A549 (cell line): Measurements from ENCODE around the gene DCAF6. TPM values are rescaled to one million over a fixed set of nuclear protein-coding genes. Genes with fewer than 3 reads are reported as not detected.

Experiments
- ATAC-seq, 2 experiments: fragments of 200-7000 bp in 1 of 2; fragments of >200 bp in 1 of 2; cut with Nextera tagmentation in 1 of 2; cut with Tn5 transposase in 1 of 2; 3 replicates each; pipeline versions ENCODE4 v1.8.0 to v1.9.1; 2018 to 2020; ENCODE audit warnings: mild to moderate bottlenecking in 1 of 2, moderate library complexity in 1 of 2
- CTCF ChIA-PET: fragments of 300-600 bp; sonication (Branson Sonifier 250); formaldehyde crosslinking; extraction: SDS; loops from one replicate; lab custom pipeline; 2021; ENCODE audit warnings: antibody characterized with exemption, inconsistent platforms; lab: Yijun Ruan, JAX
- POLR2A ChIA-PET: fragments of 350-600 bp; formaldehyde crosslinking; extraction: SDS; loops from one replicate; lab custom pipeline; 2021; ENCODE audit warnings: antibody characterized with exemption, inconsistent platforms; lab: Yijun Ruan, JAX
- DNase-seq, 2 experiments: peaks; one replicate each; pipeline versions ENCODE4 v3.0.0 to v3.0.0-alpha.2; 2011 to 2016; ENCODE audit warnings: low read depth in 1 of 2, low spot score in 1 of 2
- FAIRE-seq: peaks from 2 replicates; lab custom pipeline; 2011; peaks lifted over from hg19 to GRCh38; lab: Jason Lieb, UNC
- H3K27ac ChIP-seq, 2 experiments: fragments of >200 bp; sonication (Bioruptor Twin); formaldehyde crosslinking; 3 replicates each; pipeline ENCODE4 v1.5.1; 2016 to 2017
- H3K4me1 ChIP-seq: fragments of >200 bp; sonication (Bioruptor Twin); formaldehyde crosslinking; 3 replicates; pipeline ENCODE4 v1.6.1; 2016
- H3K4me2 ChIP-seq: fragments of >200 bp; sonication (Bioruptor Twin); formaldehyde crosslinking; 3 replicates; pipeline ENCODE4 v1.6.1; 2016
- H3K4me3 ChIP-seq: fragments of >200 bp; sonication (Bioruptor Twin); formaldehyde crosslinking; 3 replicates; pipeline ENCODE4 v1.5.1; 2016
- H3K9me3 ChIP-seq: fragments of >200 bp; sonication (Bioruptor Twin); formaldehyde crosslinking; 3 replicates; pipeline ENCODE4 v1.6.1; 2016
- BCL3 ChIP-seq: fragments of >200 bp; sonication (Bioruptor Twin); formaldehyde crosslinking; IDR thresholded peaks from 3 replicates; pipeline ENCODE4 v1.6.1; 2016
- CBX2 ChIP-seq: fragments of 200-600 bp; sonication (generic); IDR thresholded peaks from 2 replicates; pipeline ENCODE4 v1.6.1; 2016; ENCODE audit warnings: low read depth, mild to moderate bottlenecking, borderline replicate concordance
- CBX8 ChIP-seq: fragments of 200-600 bp; sonication (generic); IDR thresholded peaks from 2 replicates; pipeline ENCODE4 v1.6.1; 2016
- CEBPB ChIP-seq, 2 experiments: fragments of >200 bp in 1 of 2; sonication (Bioruptor Twin) in 1 of 2; formaldehyde crosslinking in 1 of 2; IDR thresholded peaks; 2 replicates each; pipeline ENCODE4 v1.6.1; 2012 to 2016
- CHD4 ChIP-seq: fragments of 200-600 bp; sonication (generic); IDR thresholded peaks from 2 replicates; pipeline ENCODE4 v1.6.1; 2016; ENCODE audit warnings: antibody characterized with exemption, mild to moderate bottlenecking, borderline replicate concordance
- E2F6 ChIP-seq: IDR thresholded peaks from 2 replicates; pipeline ENCODE4 v1.6.1; 2012; ENCODE audit warnings: low read depth, borderline replicate concordance
- EHF ChIP-seq: fragments of 250-450 bp; sonication (Bioruptor Pico); IDR thresholded peaks from 2 replicates; pipeline ENCODE4 v1.5.0; 2020; ENCODE audit warnings: mild to moderate bottlenecking
- EHMT2 ChIP-seq: fragments of 200-600 bp; sonication (generic); IDR thresholded peaks from 2 replicates; pipeline ENCODE4 v1.6.1; 2016; ENCODE audit warnings: antibody characterized with exemption, low read depth, mild to moderate bottlenecking, moderate library complexity
- EP300 ChIP-seq, 2 experiments: fragments of >200 bp; sonication (Bioruptor Twin); formaldehyde crosslinking; IDR thresholded peaks; 2 replicates in 1 of 2; 3 replicates in 1 of 2; pipeline ENCODE4 v1.6.1; 2016 to 2017
- FOSB ChIP-seq: fragments of 250-450 bp; sonication (Bioruptor Pico); IDR thresholded peaks from 2 replicates; pipeline ENCODE4 v1.5.0; 2020; ENCODE audit warnings: mild to moderate bottlenecking, moderate library complexity
- FOSL2 ChIP-seq, 2 experiments: fragments of 450-650 bp in 1 of 2; fragments of >200 bp in 1 of 2; sonication (Bioruptor Twin) in 1 of 2; formaldehyde crosslinking; IDR thresholded peaks; 2 replicates each; pipeline versions ENCODE4 v1.5.0 to v1.6.1; 2016 to 2020; ENCODE audit warnings: mild to moderate bottlenecking in 1 of 2, moderate library complexity in 1 of 2
- KDM1A ChIP-seq: fragments of 200-600 bp; sonication (generic); IDR thresholded peaks from 2 replicates; pipeline ENCODE4 v1.6.1; 2016; ENCODE audit warnings: low read depth, mild to moderate bottlenecking
- MAFK ChIP-seq: fragments of 450-650 bp; IDR thresholded peaks from 2 replicates; pipeline ENCODE4 v1.6.1; 2014; ENCODE audit not compliant: partially characterized antibody
- MAZ ChIP-seq: fragments of 150-350 bp; IDR thresholded peaks from 2 replicates; pipeline ENCODE4 v1.6.1; 2014; ENCODE audit warnings: antibody characterized with exemption, low read depth, low read length, borderline replicate concordance
- NPAS2 ChIP-seq: fragments of 250-450 bp; sonication (Bioruptor Pico); IDR thresholded peaks from 2 replicates; pipeline ENCODE4 v1.8.0; 2022; ENCODE audit warnings: mild to moderate bottlenecking, moderate library complexity, borderline replicate concordance
- NR3C1 ChIP-seq: fragments of >200 bp; sonication (Bioruptor Twin); formaldehyde crosslinking; IDR thresholded peaks from 3 replicates; pipeline ENCODE4 v1.6.1; 2017
- RAD21 ChIP-seq, 2 experiments: fragments of >200 bp in 1 of 2; sonication (Bioruptor Twin) in 1 of 2; formaldehyde crosslinking in 1 of 2; IDR thresholded peaks in 1 of 2; conservative IDR thresholded peaks in 1 of 2; 2 replicates in 1 of 2; 3 replicates in 1 of 2; pipeline ENCODE4 v1.6.1; 2012 to 2018; ENCODE audit warnings: inconsistent platforms in 1 of 2
- RFX5 ChIP-seq: fragments of 450-650 bp; IDR thresholded peaks from 2 replicates; pipeline ENCODE4 v1.7.1; 2014; ENCODE audit warnings: antibody characterized with exemption, mild to moderate bottlenecking, moderate library complexity
- ZC3H11A ChIP-seq: fragments of 450-650 bp; IDR thresholded peaks from 2 replicates; pipeline ENCODE4 v1.6.1; 2014; ENCODE audit warnings: antibody characterized with exemption, mild to moderate bottlenecking
- ZFP36 ChIP-seq: fragments of 450-650 bp; IDR thresholded peaks from 2 replicates; pipeline ENCODE4 v1.6.1; 2014; ENCODE audit warnings: borderline replicate concordance; ENCODE audit not compliant: partially characterized antibody
- ZNF302 ChIP-seq: fragments of 250-450 bp; sonication (Bioruptor Pico); IDR thresholded peaks from 2 replicates; pipeline ENCODE4 v1.9.0; 2021; ENCODE audit warnings: inconsistent platforms, mild to moderate bottlenecking, moderate library complexity
- ZSCAN20 ChIP-seq: fragments of 250-450 bp; sonication (Bioruptor Pico); IDR thresholded peaks from 2 replicates; pipeline ENCODE4 v1.8.0; 2022; ENCODE audit warnings: mild to moderate bottlenecking, moderate library complexity
- WGBS: methylation state at CpG from one replicate; pipeline ENCODE4 v1.1.6; 2017; ENCODE audit errors: missing lambda C conversion rate; 5-methylcytosine and 5-hydroxymethylcytosine counted together
- polyA plus RNA-seq, 4 experiments: library from polyadenylated mRNA; depleted of rRNA in 3 of 4; stranded (reverse); fragments of >200 nt; fragmentation: RNase III in 1 of 4; extraction: RNeasy Plus Mini Kit Qiagen cat#74134 plus additional on column Dnase treatment in 1 of 4; gene quantifications; 2 replicates in 3 of 4; 3 replicates in 1 of 4; pipeline ENCODE4 v1.2.3, GENCODE V29; 2011 to 2017
- TF ChIP-seq, protein P1 (sequence below): fragments of >200 bp; sonication (Bioruptor Twin); formaldehyde crosslinking; IDR thresholded peaks from 3 replicates; pipeline ENCODE4 v1.5.1; 2016
- TF ChIP-seq, protein P2 (sequence below): fragments of >200 bp; sonication (Bioruptor Twin); formaldehyde crosslinking; IDR thresholded peaks from 2 replicates; pipeline ENCODE4 v1.6.1; 2016
- TF ChIP-seq, protein P3 (sequence below): IDR thresholded peaks from 2 replicates; pipeline ENCODE4 v1.6.1; 2012

Gene DCAF6
- polyA plus RNA-seq, 2 of the 4 experiments (the other 2 are of a cell fraction): 39.9 to 74.7 TPM

DNA sequence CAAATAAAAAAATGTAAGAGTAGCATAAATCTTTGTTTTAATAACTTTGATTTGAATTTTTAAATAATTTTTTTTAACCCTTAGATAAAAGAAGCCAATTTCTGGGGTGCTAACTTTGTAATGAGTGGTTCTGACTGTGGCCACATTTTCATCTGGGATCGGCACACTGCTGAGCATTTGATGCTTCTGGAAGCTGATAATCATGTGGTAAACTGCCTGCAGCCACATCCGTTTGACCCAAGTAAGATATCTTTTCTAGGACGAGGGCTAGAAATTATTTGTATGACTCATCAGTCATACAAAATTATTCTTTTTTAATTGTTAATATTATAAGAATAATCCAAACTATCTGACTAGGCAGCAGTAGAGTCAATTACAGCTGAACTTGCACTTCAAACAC is 129.0 kb downstream of the DCAF6 start (continued):
- TF ChIP-seq CHD4 (no peak), ZFP36 (no peak), EHMT2 (no peak), ZNF302 (CRISPR knock-in tag) (no peak), CBX8 (no peak), MAFK (no peak), FOSB (CRISPR knock-in tag) (no peak), NPAS2 (CRISPR knock-in tag) (no peak), EHF (no peak), RFX5 (no peak), E2F6 (no peak)
- TF ChIP-seq, protein P1, sequence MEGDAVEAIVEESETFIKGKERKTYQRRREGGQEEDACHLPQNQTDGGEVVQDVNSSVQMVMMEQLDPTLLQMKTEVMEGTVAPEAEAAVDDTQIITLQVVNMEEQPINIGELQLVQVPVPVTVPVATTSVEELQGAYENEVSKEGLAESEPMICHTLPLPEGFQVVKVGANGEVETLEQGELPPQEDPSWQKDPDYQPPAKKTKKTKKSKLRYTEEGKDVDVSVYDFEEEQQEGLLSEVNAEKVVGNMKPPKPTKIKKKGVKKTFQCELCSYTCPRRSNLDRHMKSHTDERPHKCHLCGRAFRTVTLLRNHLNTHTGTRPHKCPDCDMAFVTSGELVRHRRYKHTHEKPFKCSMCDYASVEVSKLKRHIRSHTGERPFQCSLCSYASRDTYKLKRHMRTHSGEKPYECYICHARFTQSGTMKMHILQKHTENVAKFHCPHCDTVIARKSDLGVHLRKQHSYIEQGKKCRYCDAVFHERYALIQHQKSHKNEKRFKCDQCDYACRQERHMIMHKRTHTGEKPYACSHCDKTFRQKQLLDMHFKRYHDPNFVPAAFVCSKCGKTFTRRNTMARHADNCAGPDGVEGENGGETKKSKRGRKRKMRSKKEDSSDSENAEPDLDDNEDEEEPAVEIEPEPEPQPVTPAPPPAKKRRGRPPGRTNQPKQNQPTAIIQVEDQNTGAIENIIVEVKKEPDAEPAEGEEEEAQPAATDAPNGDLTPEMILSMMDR: no peak
- TF ChIP-seq, all 56 proteins: peak for 0

- DNase-seq (no peak), ATAC-seq (no peak), FAIRE-seq (no peak)
- Histone ChIP-seq H3K4me2 (no peak overlapping the region), H3K4me3 (no peak overlapping the region), H3K27ac (no peak overlapping the region), H3K4me1 (no peaks in the 10 kb centered on the region), H3K9me3 (no peaks in the 10 kb centered on the region)
- no peak for TF ChIP-seq CBX8
- no peak for TF ChIP-seq BCL3
- TF ChIP-seq ZC3H11A: no peak
- no peak for TF ChIP-seq FOSL2 (IDR thresholded peaks at IDR 0.05)
- no peak for TF ChIP-seq FOSL2 (CRISPR knock-in tag; IDR thresholded peaks at IDR 0.05)
- TF ChIP-seq ZNF302 (CRISPR knock-in tag): no peak
- TF ChIP-seq, protein P2, sequence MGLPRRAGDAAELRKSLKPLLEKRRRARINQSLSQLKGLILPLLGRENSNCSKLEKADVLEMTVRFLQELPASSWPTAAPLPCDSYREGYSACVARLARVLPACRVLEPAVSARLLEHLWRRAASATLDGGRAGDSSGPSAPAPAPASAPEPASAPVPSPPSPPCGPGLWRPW: no peak
- TF ChIP-seq MAFK: no peak
- TF ChIP-seq, protein P3, sequence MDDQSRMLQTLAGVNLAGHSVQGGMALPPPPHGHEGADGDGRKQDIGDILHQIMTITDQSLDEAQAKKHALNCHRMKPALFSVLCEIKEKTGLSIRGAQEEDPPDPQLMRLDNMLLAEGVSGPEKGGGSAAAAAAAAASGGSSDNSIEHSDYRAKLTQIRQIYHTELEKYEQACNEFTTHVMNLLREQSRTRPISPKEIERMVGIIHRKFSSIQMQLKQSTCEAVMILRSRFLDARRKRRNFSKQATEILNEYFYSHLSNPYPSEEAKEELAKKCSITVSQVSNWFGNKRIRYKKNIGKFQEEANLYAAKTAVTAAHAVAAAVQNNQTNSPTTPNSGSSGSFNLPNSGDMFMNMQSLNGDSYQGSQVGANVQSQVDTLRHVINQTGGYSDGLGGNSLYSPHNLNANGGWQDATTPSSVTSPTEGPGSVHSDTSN: no peak
- TF ChIP-seq CBX2: no peak
- TF ChIP-seq NR3C1: no peak
- no peak for TF ChIP-seq CEBPB (IDR thresholded peaks at IDR 0.05)
- TF ChIP-seq KDM1A: no peak
- no peak for TF ChIP-seq RAD21 (conservative IDR thresholded peaks at IDR 0.05 in 1 of 2, IDR thresholded peaks at IDR 0.05 in 1 of 2)
- TF ChIP-seq ZSCAN20 (CRISPR knock-in tag): no peak
- no peak for TF ChIP-seq EP300 (IDR thresholded peaks at IDR 0.05)
- no peak for TF ChIP-seq MAZ
- ChIA-PET CTCF (interaction anchor here (1.2 to 9.6 kb wide), 2 partner anchors 14 to 32 kb away, joined by 3 to 100 read pairs; no protein-coding TSS in a partner anchor), POLR2A (no interaction called here)
- WGBS: 88% methylated on average over 3 of the region's 3 CpGs
These were observed 132.9 kb downstream of the DCAF6 start for GRCh38 chr1:168069384-168069783.
